Astrocyte (in vitro differentiated cells and primary cell): ENCODE measurements around the gene PLB1. TPM values are rescaled to one million over a fixed set of nuclear protein-coding genes. Genes with fewer than 3 reads are reported as not detected.

Experiments used
- DNase-seq: peaks from one replicate; pipeline ENCODE4 v3.0.0-alpha.2; 2010; ENCODE audit warnings: low read depth
- FAIRE-seq: peaks from 2 replicates; lab custom pipeline; 2011; peaks lifted over from hg19 to GRCh38; lab: Jason Lieb, UNC
- H2AFZ ChIP-seq: 2 replicates; pipeline ENCODE4 v1.6.0; 2012; ENCODE audit warnings: low read depth, low read length, inconsistent platforms
- H3K27ac ChIP-seq: 2 replicates; pipeline ENCODE4 v1.5.1; 2011; ENCODE audit warnings: low read depth, low read length, inconsistent platforms
- H3K27me3 ChIP-seq: 2 replicates; pipeline ENCODE4 v1.6.0; 2011; ENCODE audit warnings: low read length, inconsistent platforms; ENCODE audit not compliant: insufficient read depth
- H3K36me3 ChIP-seq: 2 replicates; pipeline ENCODE4 v1.5.1; 2011; ENCODE audit warnings: low read length, inconsistent platforms; ENCODE audit not compliant: insufficient read depth
- H3K4me1 ChIP-seq: 2 replicates; pipeline ENCODE4 v1.5.1; 2011; ENCODE audit warnings: low read length, inconsistent platforms; ENCODE audit not compliant: insufficient read depth
- H3K4me2 ChIP-seq: 2 replicates; pipeline ENCODE4 v1.6.0; 2012; ENCODE audit warnings: low read length, inconsistent platforms
- H3K4me3 ChIP-seq: 2 replicates; pipeline ENCODE4 v1.5.1; 2011; ENCODE audit warnings: low read depth, mild to moderate bottlenecking, low read length, inconsistent platforms; ENCODE audit not compliant: insufficient read depth
- H3K79me2 ChIP-seq: 2 replicates; pipeline ENCODE4 v1.6.0; 2012; ENCODE audit warnings: mild to moderate bottlenecking, low read length, inconsistent platforms; ENCODE audit not compliant: insufficient read depth
- H3K9ac ChIP-seq: 2 replicates; pipeline ENCODE4 v1.6.0; 2012; ENCODE audit warnings: mild to moderate bottlenecking, low read length, inconsistent platforms
- H3K9me3 ChIP-seq: 2 replicates; pipeline ENCODE4 v1.5.1; 2012; ENCODE audit warnings: low read depth, mild to moderate bottlenecking, low read length, inconsistent platforms; ENCODE audit not compliant: insufficient read depth
- H4K20me1 ChIP-seq: 2 replicates; pipeline ENCODE4 v1.6.0; 2012; ENCODE audit warnings: low read length, inconsistent platforms; ENCODE audit not compliant: insufficient read depth
- H3K27ac Mint-ChIP-seq: one replicate; pipeline ENCODE4 v1.8.0; 2021; ENCODE audit warnings: mild to moderate bottlenecking, mixed read lengths; ENCODE audit not compliant: unreplicated experiment
- H3K27me3 Mint-ChIP-seq: one replicate; pipeline ENCODE4 v1.8.0; 2021; ENCODE audit warnings: low read depth, mixed read lengths; ENCODE audit not compliant: unreplicated experiment
- H3K36me3 Mint-ChIP-seq: one replicate; pipeline ENCODE4 v1.8.0; 2021; ENCODE audit warnings: low read depth, mixed read lengths; ENCODE audit not compliant: unreplicated experiment
- H3K4me1 Mint-ChIP-seq: one replicate; pipeline ENCODE4 v1.8.0; 2021; ENCODE audit warnings: low read depth, mixed read lengths; ENCODE audit not compliant: unreplicated experiment
- H3K4me3 Mint-ChIP-seq: one replicate; pipeline ENCODE4 v1.8.0; 2021; ENCODE audit warnings: mild to moderate bottlenecking, moderate library complexity, mixed read lengths; ENCODE audit not compliant: unreplicated experiment
- H3K9me3 Mint-ChIP-seq: one replicate; pipeline ENCODE4 v1.8.0; 2021; ENCODE audit warnings: mild to moderate bottlenecking, mixed read lengths; ENCODE audit not compliant: unreplicated experiment
- CTCF ChIP-seq: IDR thresholded peaks from 2 replicates; pipeline ENCODE4 v1.5.1; 2011; ENCODE audit warnings: low read depth, mild to moderate bottlenecking, inconsistent platforms, low read length, moderate library complexity; ENCODE audit not compliant: insufficient read depth
- EZH2 ChIP-seq: IDR thresholded peaks from 2 replicates; pipeline ENCODE4 v1.6.1; 2012; ENCODE audit warnings: mild to moderate bottlenecking, low read length, inconsistent platforms; ENCODE audit not compliant: insufficient read depth
- total RNA-seq: library from RNA; stranded (reverse); gene quantifications from 2 replicates; pipeline ENCODE4 v1.2.1, GENCODE V29; 2021

PLB1 gene
- total RNA-seq, 1 donor from 2014 or later, result 0.98 TPM

GRCh38 chr2:28582595-28582994, 86.7 kb downstream of the PLB1 start:
- no peaks in the 10 kb centered on the region for H3K27me3 ChIP-seq
- no peaks in the 10 kb centered on the region for H3K79me2 ChIP-seq
- Mint-ChIP-seq H3K9me3 (peaks cover 6% of the 10 kb centered on the region), H3K36me3 (no peaks in the 10 kb centered on the region), H3K27me3 (no peaks in the 10 kb centered on the region), H3K27ac (no peak overlapping the region), H3K4me1 (peaks cover 21% of the 10 kb centered on the region), H3K4me3 (no peak overlapping the region)
- H3K9ac ChIP-seq, result no peak overlapping the region
- no peak for FAIRE-seq
- H3K4me3 ChIP-seq, result no peak overlapping the region
- TF ChIP-seq CTCF (no peak), EZH2 (no peak)
- H3K36me3 ChIP-seq, result no peaks in the 10 kb centered on the region
- H3K27ac ChIP-seq, result peak overlapping the region; percentile 99
- peaks cover 23% of the 10 kb centered on the region for H3K4me1 ChIP-seq
- H3K9me3 ChIP-seq, result no peaks in the 10 kb centered on the region
- no peak overlapping the region for H2AFZ ChIP-seq
- no peaks in the 10 kb centered on the region for H4K20me1 ChIP-seq
- no peak overlapping the region for H3K4me2 ChIP-seq
- no peak for DNase-seq

- H3K27ac Mint-ChIP-seq, result peak overlapping the region; percentile 97
Observed at GRCh38 chr2:28583899-28584553, 88.2 kb downstream of the PLB1 start.

More at GRCh38 chr2:28583899-28584553, 88.2 kb downstream of the PLB1 start:
- Histone ChIP-seq H3K9ac (peak overlapping the region; percentile 84), H3K79me2 (no peaks in the 10 kb centered on the region), H3K4me1 (peaks cover 28% of the 10 kb centered on the region), H3K4me3 (peak overlapping the region; percentile 50), H3K36me3 (no peaks in the 10 kb centered on the region), H3K4me2 (peak overlapping the region; percentile 90), H3K27ac (peak overlapping the region; percentile 99), H4K20me1 (no peaks in the 10 kb centered on the region), H2AFZ (peak overlapping the region; percentile 96), H3K27me3 (no peaks in the 10 kb centered on the region), H3K9me3 (no peaks in the 10 kb centered on the region)
- DNase-seq (peak; percentile 93), FAIRE-seq (peak; percentile 86)
- H3K4me3 Mint-ChIP-seq, result peak overlapping the region; percentile 67
- H3K27me3 Mint-ChIP-seq, result no peaks in the 10 kb centered on the region
- no peak for TF ChIP-seq EZH2
- no peak for TF ChIP-seq CTCF
- peaks cover 30% of the 10 kb centered on the region for H3K4me1 Mint-ChIP-seq
- H3K36me3 Mint-ChIP-seq, result no peaks in the 10 kb centered on the region
- no peaks in the 10 kb centered on the region for H3K9me3 Mint-ChIP-seq
